Sigmoid colon (tissue), 4 donors: Measurements from ENCODE around the gene SPTBN1.

Experiments used
- CTCF ChIP-seq, 4 experiments: fragments of 450-650 bp in 3 of 4; fragments of 200-600 bp in 1 of 4; IDR thresholded peaks; one replicate each; pipeline ENCODE4 v1.5.1; 2016 to 2019; ENCODE audit warnings: antibody characterized with exemption in 4 of 4, mild to moderate bottlenecking in 3 of 4, moderate library complexity in 2 of 4
- EP300 ChIP-seq, 4 donors: sonication (generic); formaldehyde crosslinking; IDR thresholded peaks; one replicate each; pipeline ENCODE4 v1.6.1; 2017; ENCODE audit warnings: antibody characterized with exemption in 4 of 4
- POLR2A ChIP-seq, 2 donors: fragments of 450-650 bp; IDR thresholded peaks; one replicate each; pipeline ENCODE4 v1.6.1; 2016; ENCODE audit warnings: antibody characterized with exemption in 2 of 2, mild to moderate bottlenecking in 2 of 2, moderate library complexity in 2 of 2
- POLR2AphosphoS5 ChIP-seq, 4 donors: sonication (generic); formaldehyde crosslinking; IDR thresholded peaks; one replicate each; pipeline ENCODE4 v1.6.1; 2017; ENCODE audit warnings: antibody characterized with exemption in 4 of 4

- TF ChIP-seq POLR2A (IDR thresholded peaks at IDR 0.05): no peak
- TF ChIP-seq CTCF (IDR thresholded peaks at IDR 0.05): no peak
- no peak for TF ChIP-seq POLR2AphosphoS5 (IDR thresholded peaks at IDR 0.05)
- no peak for TF ChIP-seq EP300 (IDR thresholded peaks at IDR 0.05)
These were observed 170.0 kb downstream of the SPTBN1 start for GRCh38 chr2:54626131-54626530.
